Subcutaneous abdominal adipose tissue (tissue), 5 donors: Measurements from ENCODE around the gene PPDPF.

Experiments
- H3K27ac ChIP-seq: one replicate; pipeline ENCODE4 v1.7.0; 2013; ENCODE audit warnings: low read depth, mild to moderate bottlenecking, inconsistent platforms, low read length, moderate library complexity
- H3K27me3 ChIP-seq, 5 donors: one replicate each; pipeline ENCODE4 v1.7.0; 2013; ENCODE audit warnings: low read length in 5 of 5, inconsistent platforms in 1 of 5; ENCODE audit not compliant: control insufficient read depth in 5 of 5, insufficient read depth in 4 of 5
- H3K36me3 ChIP-seq, 5 donors: one replicate each; pipeline ENCODE4 v1.7.0; 2013; ENCODE audit warnings: low read length in 5 of 5; ENCODE audit not compliant: control insufficient read depth in 5 of 5, insufficient read depth in 5 of 5
- H3K4me1 ChIP-seq, 5 donors: one replicate each; pipeline ENCODE4 v1.7.0; 2013; ENCODE audit warnings: low read length in 5 of 5, mild to moderate bottlenecking in 3 of 5, moderate library complexity in 1 of 5; ENCODE audit not compliant: control insufficient read depth in 5 of 5, insufficient read depth in 5 of 5
- H3K4me3 ChIP-seq, 5 donors: one replicate each; pipeline ENCODE4 v1.7.0; 2013; ENCODE audit warnings: low read length in 5 of 5, low read depth in 1 of 5
- H3K9ac ChIP-seq, 5 donors: one replicate each; pipeline ENCODE4 v1.7.0; 2013; ENCODE audit warnings: low read length in 5 of 5, mild to moderate bottlenecking in 4 of 5, moderate library complexity in 3 of 5
- H3K9me3 ChIP-seq, 5 donors: one replicate each; pipeline ENCODE4 v1.7.0; 2013; ENCODE audit warnings: low read length in 5 of 5; ENCODE audit not compliant: control insufficient read depth in 5 of 5
- donor health status: healthy.
- donor health status: healthy.
- donor health status: healthy.
- donor health status: healthy.
- donor health status: healthy.

Gene PPDPF

DNA sequence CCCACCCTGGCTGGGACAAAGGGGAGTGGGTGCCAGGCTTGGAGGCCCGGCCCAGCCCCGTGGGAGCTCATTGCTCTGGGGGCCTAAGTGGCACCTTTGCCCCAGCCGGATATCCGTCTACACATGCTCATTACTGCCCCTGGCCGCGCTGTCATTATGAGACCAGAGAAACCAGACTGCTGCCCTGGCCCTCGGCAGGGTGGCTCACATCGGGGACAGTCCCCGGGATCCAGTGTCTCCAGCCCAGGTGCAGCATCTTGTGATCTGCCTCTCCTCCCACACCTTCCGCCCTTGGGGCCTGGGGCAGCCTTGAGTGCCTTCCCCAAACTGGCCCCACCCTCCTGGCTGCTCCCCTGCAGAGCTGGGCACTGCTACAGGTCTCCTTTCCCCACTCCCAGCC, 22.1 kb downstream of the PPDPF start:
- Histone ChIP-seq H3K9me3 (no peaks in the 10 kb centered on the region), H3K9ac (no peak overlapping the region), H3K4me3 (no peak overlapping the region), H3K4me1 (peaks cover 0 to 4% (median 4%) of the 10 kb centered on the region in 5 donors), H3K27me3 (peaks cover 12 to 33% (median 20%) of the 10 kb centered on the region in 5 donors), H3K36me3 (no peaks in the 10 kb centered on the region), H3K27ac (no peak overlapping the region)

DNA sequence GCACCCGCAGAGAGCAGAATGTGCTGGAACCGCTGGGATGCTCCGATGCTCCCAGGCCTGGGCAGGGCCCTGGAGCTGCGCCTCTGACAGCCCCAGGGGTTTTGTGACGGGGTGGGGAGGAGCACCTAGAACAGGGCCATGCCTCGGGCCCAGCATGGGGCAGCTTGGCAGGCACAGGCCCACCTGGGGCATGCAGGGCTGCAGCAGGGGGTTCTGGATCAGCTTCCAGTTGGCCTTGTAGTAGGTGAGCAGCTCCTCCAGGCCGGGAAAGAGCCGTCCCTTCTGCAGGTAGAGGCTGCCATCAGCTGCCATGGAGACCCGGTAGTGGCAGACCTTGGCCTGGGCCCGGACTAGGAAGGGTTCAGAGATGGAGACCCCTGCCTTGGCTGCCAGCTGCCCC, 22.6 kb downstream of the PPDPF start:
- Histone ChIP-seq H3K27me3 (peaks cover 14 to 37% (median 23%) of the 10 kb centered on the region in 5 donors), H3K27ac (no peak overlapping the region), H3K9ac (no peak overlapping the region), H3K4me1 (no peaks in the 10 kb centered on the region), H3K4me3 (no peak overlapping the region), H3K36me3 (no peaks in the 10 kb centered on the region), H3K9me3 (no peaks in the 10 kb centered on the region)

DNA sequence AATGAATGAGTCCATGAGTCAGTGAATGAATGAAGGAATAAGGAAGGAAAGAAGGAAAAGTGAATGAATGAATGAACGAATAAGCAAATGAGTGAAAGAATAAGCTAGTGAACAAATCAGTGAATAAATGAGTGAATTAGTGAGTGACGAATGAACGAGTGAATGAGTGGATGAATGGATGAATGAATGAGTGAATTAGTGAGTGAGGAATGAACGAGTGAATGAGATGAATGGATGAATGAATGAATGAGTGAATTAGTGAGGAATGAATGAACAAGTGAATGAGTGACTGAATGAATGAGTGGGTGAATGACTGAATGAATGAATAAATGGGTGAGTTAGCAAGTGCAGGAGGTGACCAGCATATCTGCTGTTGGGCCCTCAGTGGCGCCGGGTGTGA, 23.2 kb downstream of the PPDPF start:
- no peaks in the 10 kb centered on the region for H3K9me3 ChIP-seq
- H3K27ac ChIP-seq, result no peak overlapping the region
- no peaks in the 10 kb centered on the region for H3K36me3 ChIP-seq
- H3K9ac ChIP-seq, result no peak overlapping the region
- no peak overlapping the region for H3K4me3 ChIP-seq
- no peaks in the 10 kb centered on the region for H3K4me1 ChIP-seq
- peaks cover 19 to 43% (median 29%) of the 10 kb centered on the region in 5 donors for H3K27me3 ChIP-seq

DNA sequence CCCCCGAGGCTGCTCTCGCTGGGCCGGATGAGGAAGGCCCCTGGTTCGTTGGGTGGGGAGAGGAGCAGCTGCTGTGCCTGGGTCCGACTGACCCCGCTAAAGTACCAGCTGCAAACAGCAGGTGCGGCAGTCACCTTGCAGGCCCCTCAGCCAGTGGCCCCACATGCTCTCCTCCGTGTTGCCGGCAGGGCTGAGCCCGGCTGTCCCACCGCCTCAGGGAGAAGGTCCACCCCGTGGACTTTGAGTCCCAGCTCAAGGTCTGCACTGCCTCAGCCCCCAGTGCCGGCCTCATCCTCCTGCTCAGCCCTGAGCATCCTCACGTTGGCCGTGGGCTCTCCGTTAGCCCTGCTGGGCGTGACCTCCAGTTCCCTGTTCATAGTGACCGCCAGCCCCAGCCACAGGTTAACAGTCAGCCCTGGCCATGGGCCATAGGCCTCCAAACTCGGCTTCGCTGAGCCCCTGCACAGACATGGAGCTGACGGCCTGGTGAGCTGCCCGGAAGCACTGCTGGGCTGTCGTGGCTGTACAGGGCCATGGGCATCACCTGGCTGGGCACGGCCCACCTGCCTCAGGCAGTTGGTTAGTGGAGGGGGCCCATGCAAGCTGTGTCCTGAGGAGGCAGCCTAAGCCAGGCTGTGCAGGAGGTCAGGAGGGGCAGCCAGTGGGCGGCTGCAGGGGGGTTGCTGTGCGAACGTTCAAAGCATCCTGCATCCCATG, 23.8 kb downstream of the PPDPF start:
- H3K9me3 ChIP-seq, result no peaks in the 10 kb centered on the region
- peaks cover 19 to 47% (median 30%) of the 10 kb centered on the region in 5 donors for H3K27me3 ChIP-seq
- no peaks in the 10 kb centered on the region for H3K4me1 ChIP-seq
- no peak overlapping the region for H3K9ac ChIP-seq
- H3K4me3 ChIP-seq, result no peak overlapping the region
- no peaks in the 10 kb centered on the region for H3K36me3 ChIP-seq
- no peak overlapping the region for H3K27ac ChIP-seq

DNA sequence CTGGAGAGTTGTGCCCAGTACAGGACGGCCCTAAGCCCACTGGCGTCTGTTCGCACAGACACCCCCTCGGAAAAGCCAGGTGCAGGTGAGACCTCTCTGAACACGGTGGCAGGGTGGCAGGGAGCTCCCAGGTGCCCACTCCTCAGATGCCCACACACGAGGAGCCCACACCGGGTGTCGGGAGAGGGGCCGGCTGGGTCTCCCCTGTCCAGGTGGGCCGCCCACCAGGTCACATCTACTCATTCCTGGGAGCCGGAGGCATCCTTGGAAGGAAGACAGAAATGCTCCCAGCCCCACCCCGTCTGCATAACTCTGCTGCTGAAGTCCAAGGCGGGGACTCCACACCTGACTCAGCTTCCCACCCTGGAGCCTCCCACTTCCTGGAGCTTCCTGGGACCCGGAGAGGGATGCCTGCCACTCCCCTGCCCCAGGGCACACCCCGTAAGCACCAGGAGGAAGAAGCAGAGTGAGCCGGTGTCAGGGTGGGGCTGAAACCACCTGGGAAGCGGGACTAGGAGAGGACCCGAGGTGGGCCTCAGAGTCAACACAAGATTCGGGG, 24.5 kb downstream of the PPDPF start:
- Histone ChIP-seq H3K27ac (no peak overlapping the region), H3K36me3 (no peaks in the 10 kb centered on the region), H3K9me3 (no peaks in the 10 kb centered on the region), H3K9ac (no peak overlapping the region), H3K4me1 (no peaks in the 10 kb centered on the region), H3K27me3 (peaks cover 20 to 49% (median 36%) of the 10 kb centered on the region in 5 donors), H3K4me3 (no peak overlapping the region)

DNA sequence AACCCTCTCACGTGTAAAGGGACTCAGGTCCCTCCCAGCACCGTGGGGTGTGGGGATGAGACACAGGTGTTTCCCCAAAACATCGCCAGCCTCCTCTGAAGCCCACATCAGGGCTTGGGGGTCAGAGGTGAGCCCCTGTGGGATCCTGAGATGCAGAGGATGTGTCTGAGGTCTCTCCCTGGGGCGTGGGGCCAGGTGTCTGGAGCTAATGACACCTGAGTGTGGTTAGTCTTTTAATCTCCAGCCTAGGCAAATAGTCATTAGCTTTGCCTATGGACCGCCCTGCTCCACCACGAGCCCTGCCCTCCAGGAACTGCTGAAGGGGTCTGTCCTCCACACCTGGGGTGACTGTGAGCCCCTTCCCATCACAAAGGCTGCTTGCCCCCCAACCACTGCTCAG, 25.2 kb downstream of the PPDPF start:
- H3K9ac ChIP-seq, result no peak overlapping the region
- H3K4me3 ChIP-seq, result no peak overlapping the region
- H3K36me3 ChIP-seq, result no peaks in the 10 kb centered on the region
- no peaks in the 10 kb centered on the region for H3K4me1 ChIP-seq
- no peak overlapping the region for H3K27ac ChIP-seq
- H3K27me3 ChIP-seq, result peaks cover 22 to 53% (median 40%) of the 10 kb centered on the region in 5 donors
- no peaks in the 10 kb centered on the region for H3K9me3 ChIP-seq

DNA sequence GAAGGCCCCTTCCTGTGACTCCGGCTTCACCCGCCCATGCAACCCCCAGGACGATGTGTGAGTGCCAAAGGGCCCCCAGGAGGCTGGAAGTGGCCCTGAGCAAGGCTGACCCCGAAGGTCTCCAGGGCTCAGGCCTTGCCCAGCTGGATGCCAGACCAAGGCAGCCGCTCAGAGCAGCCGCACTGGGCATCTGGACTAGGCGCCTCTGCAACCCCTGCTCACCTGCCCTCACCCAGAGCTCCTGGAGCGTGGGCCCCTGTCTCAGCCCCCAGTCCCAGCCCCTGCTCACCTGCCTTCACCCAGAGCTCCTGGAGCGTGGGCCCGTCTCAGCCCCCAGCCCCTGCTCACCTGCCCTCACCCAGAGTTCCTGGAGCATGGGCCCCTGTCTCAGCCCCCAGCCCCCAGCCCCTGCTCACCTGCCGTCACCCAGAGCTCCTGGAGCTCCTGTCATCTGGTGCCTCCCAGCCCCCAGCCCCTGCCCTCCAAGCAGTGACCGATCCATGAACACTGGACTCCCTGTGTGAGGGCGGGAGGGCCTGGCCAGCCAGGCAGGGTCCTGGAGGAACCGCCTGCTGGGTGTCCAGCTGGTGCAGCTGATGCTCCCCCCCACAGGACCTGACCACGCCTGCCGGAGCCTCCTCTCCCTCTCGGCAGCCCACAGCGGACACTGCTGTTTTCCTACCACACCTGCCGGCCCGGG, 25.8 kb downstream of the PPDPF start:
- Histone ChIP-seq H3K9me3 (no peaks in the 10 kb centered on the region), H3K27me3 (peaks cover 27 to 59% (median 43%) of the 10 kb centered on the region in 5 donors), H3K27ac (no peak overlapping the region), H3K4me3 (no peak overlapping the region), H3K36me3 (no peaks in the 10 kb centered on the region), H3K9ac (no peak overlapping the region), H3K4me1 (no peaks in the 10 kb centered on the region)

DNA sequence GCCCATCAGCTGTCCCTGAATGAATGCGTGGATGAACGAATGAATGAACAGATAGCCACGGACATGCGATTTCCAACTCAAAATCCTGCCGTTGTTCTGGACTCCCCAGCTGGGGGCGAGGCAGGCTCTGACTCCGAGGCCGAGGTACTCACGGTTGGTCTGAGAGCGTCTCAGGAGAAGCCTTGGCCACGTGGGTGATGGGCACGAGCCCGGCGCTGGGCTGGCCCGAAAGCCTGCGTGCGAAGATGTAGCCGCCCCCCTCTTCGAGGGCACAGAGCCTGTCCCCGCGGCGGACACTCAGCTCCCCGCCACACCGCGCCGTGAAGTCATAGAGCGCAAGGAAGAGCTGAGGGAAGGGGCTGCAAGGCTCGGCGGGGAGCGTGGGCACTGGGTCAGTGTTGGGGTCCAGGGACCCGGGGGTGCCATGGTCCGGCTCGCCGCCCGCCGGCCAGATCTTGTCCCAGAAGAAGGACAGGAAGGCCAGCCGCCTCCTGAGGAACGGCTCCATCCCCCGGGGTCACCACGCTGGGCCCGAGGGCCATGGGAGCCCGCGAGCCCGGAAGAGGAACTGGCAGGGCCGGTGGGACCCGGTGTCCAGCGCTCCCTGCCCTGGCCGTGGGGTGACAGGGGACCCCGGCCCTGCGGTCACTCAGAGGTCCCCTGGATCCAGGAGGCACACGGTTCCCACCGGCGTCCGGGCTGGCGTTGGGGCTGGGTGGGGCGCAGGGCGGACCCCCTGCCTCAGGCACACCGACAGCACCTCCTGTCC, 26.6 kb downstream of the PPDPF start:
- Histone ChIP-seq H3K9ac (no peak overlapping the region), H3K9me3 (no peaks in the 10 kb centered on the region), H3K36me3 (no peaks in the 10 kb centered on the region), H3K4me1 (no peaks in the 10 kb centered on the region), H3K27me3 (peaks cover 27 to 59% (median 43%) of the 10 kb centered on the region in 5 donors), H3K4me3 (no peak overlapping the region), H3K27ac (no peak overlapping the region)

DNA sequence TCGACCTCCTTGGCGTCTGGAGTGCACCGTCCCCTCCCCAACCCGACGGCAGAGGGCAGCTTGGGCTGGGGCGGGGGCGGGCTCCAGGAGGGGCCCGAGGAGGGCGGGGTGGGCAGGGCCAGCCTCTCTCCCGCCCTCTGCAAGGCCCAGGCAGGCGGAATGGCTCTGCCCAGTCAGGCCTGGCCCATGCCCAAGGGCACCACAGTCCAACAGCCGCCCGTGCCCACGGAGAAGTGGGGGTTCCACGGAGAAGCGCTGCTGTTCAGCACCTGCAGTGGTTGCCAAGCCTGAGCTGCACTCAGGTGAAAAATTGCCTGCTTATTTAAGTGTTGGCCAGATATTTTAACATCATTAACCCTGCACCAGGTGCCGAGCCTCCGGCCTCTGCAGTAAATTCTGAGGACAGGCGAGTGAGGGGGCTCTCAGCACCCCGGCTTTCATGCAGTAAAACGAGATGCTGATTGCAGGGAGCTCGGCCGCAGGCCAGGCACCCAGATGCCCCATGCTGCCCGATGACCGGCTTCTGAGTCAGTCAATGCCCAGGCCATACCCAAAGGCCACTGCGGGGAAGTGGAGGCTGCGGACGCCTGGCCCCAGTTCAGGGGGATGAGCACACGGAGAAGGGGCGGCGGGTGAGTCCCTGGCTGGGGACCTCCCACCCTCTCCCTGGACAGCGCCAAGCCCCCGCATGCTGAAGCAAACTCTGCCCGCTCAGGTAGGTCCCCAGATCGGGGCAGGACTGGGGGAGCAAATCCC, 27.3 kb downstream of the PPDPF start, which contains the start of gene SRMS:
TSS of gene SRMS (minus strand) at position 25 of the 756 bp plus-strand sequence. CDS start 286 bp downstream, outside the sequence.
- peaks cover 28 to 63% (median 46%) of the 10 kb centered on the region in 5 donors for H3K27me3 ChIP-seq

More for the DNA sequence above, 27.3 kb downstream of the PPDPF start, which contains the start of gene SRMS:
- Histone ChIP-seq H3K4me1 (peaks cover 0 to 5% (median 0%) of the 10 kb centered on the region in 5 donors), H3K27ac (no peak within 1 kb of the TSS), H3K9me3 (no peaks in the 10 kb centered on the region), H3K4me3 (no peak within 1 kb of the TSS), H3K9ac (no peak within 1 kb of the TSS), H3K36me3 (no peaks in the 10 kb centered on the region)
